ENCODE results near the gene CAMTA1.
A peak's percentile ranks its signal among the peaks of the same experiment; 100 is the strongest.
"Not testable (repeated sequence)": the region's sequence is repeated elsewhere in the genome, so short reads cannot be mapped to it uniquely, and the experiment has no call there.

CAMTA1 gene

DNA sequence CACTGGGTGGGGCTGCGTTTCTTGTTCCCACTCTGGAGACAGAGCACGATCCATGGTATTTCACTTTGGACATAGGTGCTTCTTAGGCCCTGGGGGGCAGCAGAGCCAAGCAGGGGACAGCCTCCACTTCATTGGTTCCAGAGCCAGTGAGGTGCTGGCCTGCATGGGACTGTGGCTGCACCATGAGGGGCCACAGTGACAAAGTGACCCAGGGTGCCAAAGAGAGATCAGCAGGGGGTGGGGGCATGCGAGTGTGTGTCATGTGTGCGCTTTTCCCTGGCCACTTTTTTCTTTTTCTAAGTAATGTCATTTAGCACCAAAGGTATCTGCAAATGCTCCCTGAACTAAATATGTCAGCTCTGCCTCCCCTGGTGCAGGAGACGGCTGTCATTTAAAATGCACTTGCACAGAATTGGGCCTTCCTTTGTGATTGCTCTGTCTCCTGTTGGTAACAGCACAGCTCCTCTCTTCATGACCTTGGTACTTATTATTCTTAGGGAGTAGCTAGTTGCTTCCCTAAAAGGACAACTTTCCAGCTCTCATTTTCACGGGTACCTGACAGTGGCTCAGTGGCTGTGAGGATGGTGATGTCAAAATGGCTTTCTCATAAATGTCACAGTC is 910.4 kb downstream of the CAMTA1 start:
- DNase-seq, result no peak

DNA sequence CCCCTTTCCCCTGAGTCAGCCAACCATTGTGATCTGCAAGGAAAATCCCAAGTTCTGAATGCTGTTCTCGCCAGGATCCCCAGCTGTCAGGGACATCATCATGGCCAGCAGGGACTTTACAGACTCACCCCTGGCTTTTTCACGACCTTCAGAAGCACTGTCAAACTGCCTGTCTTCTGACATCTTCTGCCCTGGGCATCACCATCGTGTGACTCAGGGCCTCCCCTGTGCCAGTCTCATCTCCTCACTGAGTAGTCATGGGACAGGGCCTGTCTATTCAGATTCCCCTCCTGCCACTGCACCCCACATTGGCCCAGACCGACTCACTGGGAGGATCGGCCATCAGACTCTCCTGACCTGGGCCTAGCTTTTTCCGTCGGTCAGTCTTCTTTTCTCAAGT is 913.4 kb downstream of the CAMTA1 start:
- no peak for DNase-seq

DNA sequence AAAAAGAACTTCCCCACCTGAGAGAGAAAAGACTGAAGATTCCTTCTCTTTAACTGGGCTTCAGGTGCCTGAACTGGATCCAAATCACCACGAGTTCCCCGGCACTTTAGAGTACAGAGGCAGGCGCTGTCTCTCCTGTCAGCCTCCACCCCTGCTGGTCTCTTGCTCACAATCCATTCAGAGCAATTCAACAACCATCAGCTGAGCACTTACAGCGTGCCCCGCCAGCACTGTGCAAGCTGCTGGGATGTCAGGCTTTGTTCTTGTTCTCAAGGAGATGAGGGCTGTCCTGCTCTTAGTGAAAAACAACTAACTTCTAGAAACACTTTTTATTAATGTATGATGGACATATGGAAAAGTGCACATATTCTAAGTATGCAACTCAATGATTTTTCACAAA is 917.1 kb downstream of the CAMTA1 start:
- DNase-seq, result no peak

DNA sequence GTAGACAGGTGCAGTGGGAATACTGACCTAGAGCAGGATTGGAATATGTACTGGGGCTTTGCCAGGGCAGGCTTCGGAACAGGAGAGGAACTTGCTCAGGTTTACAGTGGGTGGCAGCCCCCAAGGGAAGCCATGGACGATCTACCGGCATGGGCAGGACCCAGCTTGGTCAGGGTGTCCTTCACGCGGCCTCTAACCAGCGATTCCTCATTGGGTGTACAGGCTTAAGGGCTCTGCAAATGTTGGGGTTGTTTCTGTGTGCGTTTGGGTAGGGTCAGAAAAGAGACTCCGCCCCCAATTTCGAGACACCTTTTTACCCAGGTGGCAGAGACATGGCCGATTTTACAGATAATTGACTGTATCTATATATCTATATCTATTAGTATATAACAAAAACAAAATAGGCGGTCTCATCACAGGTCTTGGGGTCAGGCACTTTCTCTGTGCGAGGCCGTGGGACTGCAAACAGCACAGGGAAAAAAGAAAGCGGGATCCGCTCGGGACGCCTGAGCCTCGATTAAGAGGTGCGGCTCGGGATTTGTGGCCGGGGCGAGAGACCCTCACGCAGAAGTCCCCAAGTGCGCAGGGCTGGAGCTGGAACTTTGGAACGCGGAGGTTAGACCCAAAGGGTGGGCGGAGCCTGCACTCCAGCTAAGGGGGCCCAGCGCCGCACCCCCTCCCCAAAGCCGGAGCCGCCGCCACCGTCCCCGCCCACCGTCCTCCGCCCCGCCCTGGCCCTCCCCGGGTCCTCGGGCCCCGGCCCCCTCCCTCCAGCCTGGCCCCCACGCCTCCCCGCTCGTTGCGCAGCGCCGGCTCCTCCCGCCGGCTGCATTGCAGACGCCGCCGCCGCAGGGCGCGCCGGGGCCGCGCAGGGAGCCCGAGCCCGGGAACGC is 918.3 kb downstream of the CAMTA1 start:
- peak in 4 of 5 experiments; percentile 15 to 35 (median 20) for DNase-seq

DNA sequence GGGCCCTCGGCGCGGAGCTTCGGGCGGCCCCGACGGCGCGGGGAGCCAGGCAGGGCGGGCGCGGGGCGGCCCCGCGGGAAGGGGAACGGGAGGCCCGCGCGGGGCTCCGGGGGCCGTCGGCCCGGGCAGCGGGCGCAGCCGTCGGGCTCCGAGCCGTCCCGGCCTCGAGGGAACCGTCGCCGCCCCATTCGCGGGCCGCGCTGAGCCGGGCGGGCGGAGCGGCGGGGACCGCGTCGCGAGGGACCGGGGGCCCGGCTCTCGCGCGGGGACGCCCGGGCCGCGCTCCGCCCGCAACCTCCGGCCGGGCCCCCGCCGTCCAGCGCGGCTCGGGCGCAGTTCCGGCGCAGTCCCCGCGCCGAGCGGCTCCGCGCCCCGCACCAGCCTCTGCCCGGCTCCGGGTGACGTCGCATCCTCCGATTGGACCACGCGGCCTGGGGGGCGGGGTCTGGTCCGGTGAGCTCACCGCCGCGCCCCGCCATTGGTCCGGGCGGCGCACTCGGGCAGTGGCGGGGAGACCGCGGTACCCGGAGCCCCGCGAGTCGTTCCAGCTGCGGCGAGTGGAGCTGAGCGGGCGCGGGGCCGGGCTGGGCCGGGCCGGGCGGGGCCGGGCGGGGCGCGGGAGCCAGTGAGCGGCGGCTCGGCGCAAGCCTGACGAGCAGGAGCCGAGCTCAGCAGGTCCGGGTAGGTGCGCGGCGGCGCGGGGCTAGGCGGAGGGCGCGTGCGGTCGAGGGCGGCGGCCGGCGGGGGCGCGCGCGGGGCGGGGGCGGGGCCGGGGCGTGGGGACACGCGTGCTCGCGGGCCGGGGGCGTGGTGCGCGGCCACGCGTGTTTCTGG is 919.2 kb downstream of the CAMTA1 start:
- DNase-seq, result peak; percentile 86 to 89 (median 87)

DNA sequence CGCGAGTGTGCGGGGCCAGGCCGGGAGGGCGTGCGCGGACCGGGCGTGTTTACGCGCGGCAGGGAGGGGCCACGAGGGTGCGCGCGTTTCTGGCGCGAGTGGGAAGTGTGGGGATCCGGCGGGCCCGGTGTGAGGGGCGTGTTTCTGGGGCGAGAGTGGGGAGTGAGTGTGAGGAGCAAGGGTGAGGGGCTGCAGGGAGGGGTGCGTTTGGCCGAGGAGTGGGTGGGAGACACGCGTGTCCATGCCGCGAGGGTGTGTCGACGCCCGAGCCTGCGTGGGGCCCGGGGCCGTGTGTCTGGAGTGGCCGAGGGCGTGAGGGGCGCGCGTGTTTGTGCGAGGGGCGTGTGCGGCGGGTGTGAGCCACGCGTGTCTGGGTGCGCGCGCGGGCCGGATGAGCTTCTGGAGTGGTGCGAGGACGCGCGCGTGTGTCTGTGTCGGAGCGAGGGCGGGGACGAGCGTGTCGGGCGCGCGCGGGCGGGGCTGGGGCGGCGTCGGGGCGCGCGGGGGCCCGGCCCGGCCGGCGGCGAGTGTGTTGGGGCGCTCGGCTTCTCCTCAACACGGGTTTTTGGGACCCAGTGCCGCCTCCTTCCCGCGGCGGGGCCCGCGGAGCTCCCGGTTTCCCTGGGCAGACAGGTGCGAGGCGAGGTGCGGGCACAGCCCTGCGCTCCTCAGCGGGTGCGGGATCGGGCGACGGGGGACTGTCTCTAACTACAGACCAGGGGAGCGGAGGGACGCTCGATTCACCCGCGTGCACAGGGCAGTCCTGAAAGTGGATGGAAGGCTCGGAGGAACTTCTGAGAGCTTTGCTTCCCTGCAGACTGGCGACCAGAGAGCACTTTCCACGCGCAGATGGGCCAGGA is 920.0 kb downstream of the CAMTA1 start:
- peak in 4 of 5 experiments; percentile 29 to 46 (median 38) for DNase-seq

DNA sequence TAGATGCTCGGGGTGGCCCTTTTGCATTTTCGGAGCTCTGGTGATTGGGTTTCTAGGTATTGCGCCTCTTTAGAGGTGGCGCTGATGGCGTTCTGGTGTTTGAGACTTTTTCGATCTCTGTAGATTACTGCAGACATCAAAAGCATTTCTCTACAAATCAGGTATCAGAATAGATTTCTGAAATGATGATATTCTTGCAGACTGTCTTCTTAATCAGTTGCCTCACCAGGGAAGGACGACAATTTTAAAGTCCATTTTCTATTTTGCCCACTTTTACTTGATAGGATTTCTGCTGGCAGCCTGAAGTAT is 920.6 kb downstream of the CAMTA1 start:
- no peak for DNase-seq

DNA sequence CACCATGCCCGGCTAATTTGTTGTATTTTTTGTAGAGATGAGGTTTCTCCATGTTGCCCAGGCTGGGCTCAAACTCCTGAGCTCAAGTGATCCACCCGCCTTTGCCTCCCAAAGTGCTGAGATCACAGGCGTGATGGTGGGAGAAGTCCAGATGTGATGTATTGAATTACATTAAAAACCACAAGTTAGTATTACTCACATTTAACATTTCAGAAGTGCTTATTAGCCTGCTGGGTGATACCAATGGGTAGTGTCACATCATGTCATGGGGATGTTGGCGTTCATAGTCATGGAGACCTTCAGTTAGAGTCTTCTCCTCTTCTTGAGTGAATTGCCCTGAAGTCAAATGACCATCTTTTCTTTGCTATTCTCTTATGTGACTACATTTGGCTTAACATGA is 922.3 kb downstream of the CAMTA1 start:
- DNase-seq, result no peak

DNA sequence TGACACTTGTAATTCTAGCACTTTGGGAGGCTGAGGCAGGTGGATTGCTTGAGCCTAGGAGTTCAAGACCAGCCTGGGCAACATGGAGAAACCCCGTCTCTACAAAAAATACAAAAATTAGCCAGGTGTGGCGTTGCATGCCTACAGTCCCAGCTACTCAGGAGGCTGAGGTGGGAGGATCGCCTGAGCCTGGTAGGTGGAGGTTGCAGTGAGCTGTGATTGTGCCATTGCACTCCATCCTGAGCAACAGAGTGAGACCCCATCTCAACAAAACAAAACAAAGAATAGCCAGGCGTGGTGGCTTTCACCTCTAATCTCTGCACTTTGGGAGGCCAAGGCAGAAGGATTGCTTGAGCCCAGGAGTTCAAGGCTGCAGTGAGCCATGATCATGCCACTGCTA is 922.8 kb downstream of the CAMTA1 start:
- not testable (repeated sequence) for DNase-seq

DNA sequence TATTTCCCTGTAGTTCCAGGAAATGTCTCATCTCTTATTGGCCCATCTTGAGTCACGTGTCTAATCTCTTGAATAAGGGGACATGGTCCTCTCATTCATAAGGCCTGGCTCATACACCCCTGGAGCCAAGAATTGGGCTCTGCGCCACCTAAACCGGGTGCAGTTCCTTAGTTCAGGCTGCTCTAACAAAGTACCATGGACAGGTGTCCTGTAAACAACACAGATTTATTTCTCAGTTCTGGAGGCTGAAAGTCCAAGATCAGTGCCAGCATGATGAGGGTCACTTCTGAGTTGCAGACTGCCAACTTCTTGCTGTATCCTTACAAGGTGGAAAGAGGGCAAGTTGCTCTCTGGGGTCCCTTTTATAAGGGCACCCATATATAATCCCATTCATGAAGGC is 925.6 kb downstream of the CAMTA1 start:
- no peak for DNase-seq

DNA sequence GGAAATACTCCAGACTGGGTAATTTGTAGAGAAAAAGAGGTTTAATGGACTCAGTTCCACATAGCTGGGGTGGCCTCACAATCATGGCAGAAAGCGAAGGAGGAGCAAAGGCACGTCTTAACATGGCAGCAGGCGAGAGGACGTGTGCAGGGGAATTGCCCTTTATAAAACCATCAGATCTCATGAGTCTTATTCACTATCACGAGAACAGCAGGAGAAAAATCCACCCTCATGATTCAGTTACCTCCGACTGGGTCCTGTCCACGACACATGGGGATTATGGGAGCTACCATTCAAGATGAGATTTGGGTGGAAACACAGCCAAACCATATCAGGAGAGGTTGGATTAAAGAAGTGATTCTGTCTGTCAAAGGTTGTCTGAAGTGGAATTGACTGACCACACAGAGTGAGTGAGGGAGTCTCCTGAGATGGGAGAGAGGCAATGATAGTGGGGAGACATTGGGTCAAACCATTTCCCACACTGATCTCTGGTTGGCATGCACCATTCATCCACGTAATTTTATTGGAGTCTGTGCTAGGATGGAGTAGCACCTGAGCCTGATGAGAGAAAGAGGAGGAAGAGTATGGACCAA is 927.6 kb downstream of the CAMTA1 start:
- DNase-seq, result no peak

DNA sequence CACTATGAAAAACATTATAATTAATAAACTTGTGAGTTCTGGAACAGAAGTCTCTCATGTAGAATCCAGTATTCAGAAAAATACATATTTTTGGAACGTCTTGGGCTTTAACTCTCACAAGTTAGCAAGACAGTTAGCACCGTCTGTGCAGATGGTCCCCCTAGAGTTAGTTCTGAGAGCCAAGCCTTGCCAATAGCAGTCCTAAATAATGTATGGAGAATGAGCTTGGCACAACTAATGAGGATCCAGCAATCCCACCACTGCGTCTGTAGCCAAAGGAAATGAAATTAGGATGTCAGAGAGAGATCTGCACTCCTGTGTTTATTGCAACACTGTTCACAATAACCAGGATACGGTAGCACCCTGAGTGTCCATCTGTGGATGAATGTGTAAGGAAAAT is 931.3 kb downstream of the CAMTA1 start:
- no peak for DNase-seq

DNA sequence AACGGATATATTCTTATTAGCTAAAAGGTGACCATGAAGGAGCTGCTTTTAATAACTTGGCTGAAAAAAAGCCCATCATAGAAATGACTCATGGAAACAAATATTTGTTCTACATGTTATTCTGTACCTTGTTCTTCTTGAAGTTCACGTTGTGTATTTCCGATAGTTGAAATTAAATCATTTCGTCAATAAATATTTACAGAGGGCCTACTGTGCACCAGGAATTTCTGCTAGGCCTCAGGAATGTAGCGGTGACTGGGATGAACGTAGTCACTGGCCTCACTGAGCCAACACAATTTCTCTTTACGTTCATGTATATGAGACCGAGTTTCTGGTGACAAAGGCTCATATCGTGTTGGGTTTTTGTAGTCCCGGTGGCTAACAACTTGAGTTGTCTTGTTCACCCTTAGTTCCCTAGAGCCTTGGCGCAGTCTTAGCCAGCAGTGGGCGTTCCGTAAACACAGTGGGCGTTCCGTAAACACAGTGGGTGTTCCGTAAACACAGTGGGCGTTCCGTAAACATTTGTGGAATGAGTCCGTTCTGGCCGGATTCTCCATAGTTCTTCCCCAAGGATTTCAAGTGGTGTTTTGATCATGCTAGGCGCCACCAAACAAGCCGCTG is 932.6 kb downstream of the CAMTA1 start:
- no peak for DNase-seq

DNA sequence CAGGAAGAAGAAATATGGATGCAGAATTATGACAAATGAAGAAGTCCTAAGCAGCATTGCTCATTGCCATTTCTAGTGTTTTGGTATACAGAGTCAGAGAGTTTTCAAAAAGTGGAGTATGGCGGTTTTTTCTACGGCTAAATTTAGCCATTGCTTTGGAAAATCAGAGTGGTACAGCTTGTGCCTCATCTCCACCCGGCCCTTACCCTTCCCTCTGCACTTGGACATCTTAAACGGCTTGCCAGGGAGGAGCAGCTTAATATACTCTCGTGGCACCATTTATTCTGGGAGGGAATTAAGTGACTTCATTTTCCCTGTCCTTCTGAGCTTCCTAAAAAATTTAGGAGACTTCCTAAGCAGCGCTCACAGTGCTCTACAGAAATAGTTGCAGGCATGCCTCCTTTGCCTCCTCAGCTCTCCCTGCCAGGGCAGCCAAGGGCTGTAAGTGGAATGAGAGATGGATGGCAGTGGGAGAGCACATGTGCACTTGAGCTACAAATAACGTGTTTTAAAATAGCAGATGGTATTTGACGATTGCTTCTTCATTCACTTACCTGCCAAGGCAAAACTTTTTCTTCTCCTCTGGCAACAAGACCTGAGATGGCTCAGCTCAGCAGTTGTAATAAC is 934.3 kb downstream of the CAMTA1 start:
- no peak for DNase-seq

DNA sequence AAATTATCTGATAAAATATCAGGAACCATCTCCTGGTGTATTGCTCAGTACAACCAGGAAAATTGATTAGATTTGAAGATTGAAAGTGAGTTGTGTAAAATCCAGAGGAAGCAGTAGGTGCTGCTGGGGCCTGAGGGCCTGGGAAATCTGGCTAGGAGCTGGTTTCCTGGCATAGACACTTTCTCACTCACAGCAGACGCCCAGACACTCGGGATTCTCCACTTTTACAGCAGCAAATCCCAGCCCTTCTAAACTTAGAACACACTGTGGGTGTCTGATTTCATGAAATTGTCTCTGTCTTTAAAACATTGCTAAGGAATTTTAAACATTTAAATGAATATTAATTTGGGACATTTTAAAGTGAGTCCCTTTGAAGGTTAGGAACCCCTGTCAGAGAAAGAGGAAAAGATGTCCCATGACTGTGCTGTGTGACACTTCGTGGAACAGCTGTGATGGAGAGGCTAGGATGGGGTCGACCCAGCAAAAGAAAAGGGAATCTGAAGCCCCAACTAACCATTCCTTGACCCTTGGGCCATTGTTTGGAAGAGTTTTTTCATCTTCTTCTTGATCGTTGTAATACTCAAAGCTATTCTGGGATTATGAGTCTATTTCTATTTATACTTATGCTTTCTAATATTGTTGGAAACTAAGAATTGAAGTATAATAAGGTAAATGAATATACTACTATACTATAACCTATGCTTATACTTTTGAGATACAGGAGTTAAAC is 936.9 kb downstream of the CAMTA1 start:
- DNase-seq, result no peak

DNA sequence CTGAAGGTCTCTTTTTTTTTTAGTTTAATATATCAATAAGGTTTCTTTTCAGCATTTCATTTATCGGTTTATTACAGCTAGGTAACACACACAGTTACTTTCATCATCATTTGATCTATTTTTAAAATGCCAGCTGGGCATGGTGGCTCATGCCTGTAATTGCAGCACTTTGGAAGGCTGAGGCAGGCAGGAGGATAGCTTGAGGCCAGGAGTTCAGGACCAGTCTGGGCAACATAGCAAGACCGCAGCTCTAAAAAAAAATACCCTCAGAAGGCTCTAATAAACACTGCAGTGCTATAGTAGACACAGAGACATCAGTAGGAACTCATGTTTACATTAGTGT is 937.4 kb downstream of the CAMTA1 start:
- no peak for DNase-seq

DNA sequence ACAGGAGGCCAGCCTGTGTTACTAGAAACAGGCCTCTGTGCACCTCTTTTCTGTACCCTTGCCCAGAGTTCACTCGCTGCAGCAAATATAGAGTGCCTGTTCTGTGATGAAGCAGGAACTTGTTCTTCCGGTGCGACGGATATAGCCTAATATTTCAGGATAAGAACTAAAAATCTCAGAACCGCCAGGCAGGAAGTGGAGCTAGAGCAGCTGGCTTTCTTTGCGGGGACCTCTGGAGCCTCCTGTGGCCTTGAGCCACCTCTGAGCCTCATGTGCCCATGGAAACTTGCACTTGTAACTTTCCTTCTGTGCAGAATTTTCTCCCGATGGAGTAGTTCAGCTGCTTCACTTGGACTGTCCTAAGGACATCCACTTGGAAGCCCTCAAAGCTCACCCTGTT is 941.4 kb downstream of the CAMTA1 start:
- DNase-seq, result no peak

DNA sequence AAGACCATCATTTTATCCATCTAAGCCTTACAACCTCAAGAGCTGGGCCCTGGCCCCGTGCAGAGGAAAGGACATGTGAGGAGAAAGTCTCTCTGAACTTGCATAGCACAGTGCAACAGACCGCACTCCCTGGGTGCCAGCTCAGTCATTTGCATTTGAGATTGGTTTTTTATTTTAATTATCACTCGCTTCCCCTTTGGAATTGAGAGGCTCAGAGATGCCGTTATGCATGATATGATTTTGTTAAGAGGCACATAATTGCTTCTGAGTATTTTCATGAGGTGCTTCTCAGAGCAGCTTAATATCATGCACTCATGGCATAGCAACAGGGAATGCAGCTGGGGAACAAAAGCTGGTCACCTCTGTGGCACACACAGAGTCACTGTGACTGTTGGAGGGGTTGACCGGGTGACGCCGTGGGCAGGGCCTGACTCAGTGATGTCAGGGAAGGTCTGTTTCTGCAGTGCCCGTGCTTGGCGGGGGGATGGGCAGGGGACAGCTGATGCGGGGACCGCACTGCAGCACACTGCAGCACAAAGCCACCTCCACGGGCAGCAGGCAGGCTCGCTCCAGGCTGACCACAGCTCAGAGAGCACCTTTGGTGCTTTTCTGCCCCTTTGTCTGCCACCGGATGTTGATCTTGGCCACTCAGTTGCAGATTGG is 942.7 kb downstream of the CAMTA1 start:
- DNase-seq, result no peak

DNA sequence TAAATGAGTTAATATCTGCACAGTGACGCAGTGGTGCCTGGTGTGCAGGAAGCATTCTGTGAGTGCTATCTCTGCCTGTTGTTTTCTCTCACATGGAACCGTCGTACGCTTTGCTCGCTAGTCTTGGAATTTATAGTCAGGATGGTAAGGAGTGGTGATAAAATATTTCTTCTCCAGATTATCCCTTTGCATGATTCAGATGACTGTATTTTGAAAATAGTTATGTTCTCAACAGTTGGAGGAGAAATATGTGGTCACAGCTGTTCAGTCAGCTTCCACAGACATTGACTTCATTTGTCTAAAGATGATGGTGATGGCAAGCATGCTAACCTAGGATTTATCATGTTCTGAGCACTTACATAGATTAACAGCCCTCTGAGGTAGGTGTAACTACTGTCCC is 944.5 kb downstream of the CAMTA1 start:
- DNase-seq, result no peak

DNA sequence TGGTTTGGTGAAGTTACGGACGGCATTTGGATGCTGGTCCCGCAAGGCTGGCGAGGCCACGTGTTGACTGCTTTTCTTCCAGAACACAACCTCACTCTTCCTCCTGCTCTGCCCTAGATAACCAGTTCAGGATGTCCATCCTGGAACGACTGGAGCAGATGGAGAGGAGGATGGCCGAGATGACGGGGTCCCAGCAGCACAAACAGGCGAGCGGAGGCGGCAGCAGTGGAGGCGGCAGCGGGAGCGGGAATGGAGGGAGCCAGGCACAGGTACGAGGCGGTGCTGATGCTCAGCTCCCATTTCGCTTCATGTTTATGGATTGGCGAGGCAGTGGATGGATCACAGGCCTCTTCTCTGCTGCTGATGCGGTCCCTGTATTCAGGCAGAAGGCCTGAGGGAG is 947.1 kb downstream of the CAMTA1 start:
- DNase-seq, result no peak

All from T-helper 2 cell (primary cell).